Mucosa of descending colon (tissue), 3 donors: ENCODE results near the gene RASGRP3. TPM values are rescaled to one million over a fixed set of nuclear protein-coding genes. Genes with fewer than 3 reads are reported as not detected.
A peak's percentile ranks its signal among the peaks of the same experiment; 100 is the strongest.

Source experiments
- ATAC-seq: fragments of 200-7000 bp; cut with Tn5 transposase; one replicate; pipeline ENCODE4 v1.9.1; 2020; ENCODE audit warnings: mild to moderate bottlenecking, moderate library complexity
- DNase-seq, 3 donors: peaks; one replicate each; pipeline ENCODE4 v3.0.0-alpha.2; 2020
- H3K36me3 ChIP-seq: fragments of 200-600 bp; one replicate; pipeline ENCODE4 v1.8.0; 2021; ENCODE audit warnings: low read depth, mild to moderate bottlenecking
- H3K4me1 ChIP-seq: fragments of 200-600 bp; one replicate; pipeline ENCODE4 v1.8.0; 2021; ENCODE audit warnings: low read depth, mild to moderate bottlenecking
- H3K4me3 ChIP-seq: fragments of 200-600 bp; one replicate; pipeline ENCODE4 v1.8.0; 2021; ENCODE audit warnings: mild to moderate bottlenecking
- H3K9me3 ChIP-seq: fragments of 200-600 bp; one replicate; pipeline ENCODE4 v1.8.0; 2021; ENCODE audit warnings: mild to moderate bottlenecking
- intact Hi-C, 2 donors: fragments of 100-400 bp; cut with DNase I in 1 of 2; cut with micrococcal nuclease in 1 of 2; formaldehyde crosslinking; loops; one replicate each; pipeline versions ENCODE4 v1.11.0 to v1.11.1; 2022; cut with DNase I, micrococcal nuclease
- total RNA-seq, 3 donors: library from RNA; stranded (reverse); fragmentation: NEBNext Ultra II Directional in 2 of 3; extraction: Animal tissue kit (Norgen Biotek cat#: 25700) in 2 of 3; gene quantifications; one replicate each; pipeline versions ENCODE4 v1.2.1 to v1.2.4, GENCODE V29; 2021 to 2023
- TF ChIP-seq, protein P1 (sequence below): fragments of 200-600 bp; IDR thresholded peaks from one replicate; pipeline ENCODE4 v1.8.0; 2022; ENCODE audit warnings: antibody characterized with exemption, mild to moderate bottlenecking
- donor health status: DM: no; HTN: no; CAD: no; lungs with moderate emphysema.
- donor health status: DM: no; HTN: no; CAD: no.
- donor health status: DM: no; HTN: yes; CAD: no.

The RASGRP3 gene
- total RNA-seq, 3 donors from 2014 or later = 3.8 to 6.1 (median 5.4) TPM

DNA sequence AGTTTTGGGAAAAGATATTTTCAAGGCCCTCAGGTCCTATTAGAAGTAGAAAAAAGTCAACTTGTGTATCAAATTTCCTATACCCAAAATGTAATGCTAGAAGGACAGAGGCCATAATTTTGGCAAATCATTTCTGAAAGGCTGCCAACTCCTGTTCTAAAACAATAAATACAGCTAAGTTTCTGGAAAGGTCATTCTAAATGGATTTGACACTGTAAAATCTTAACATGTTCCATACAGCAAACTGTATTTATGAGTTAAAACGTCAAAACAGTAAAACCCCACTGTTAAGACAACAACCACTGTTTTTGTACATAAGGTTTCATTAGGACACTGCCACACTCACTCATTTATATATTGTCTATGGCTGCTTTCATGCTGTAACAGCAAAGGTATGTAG is 113.0 kb downstream of the RASGRP3 start:
- Histone ChIP-seq H3K36me3 (peaks cover 5% of the 10 kb centered on the region), H3K9me3 (no peaks in the 10 kb centered on the region), H3K4me1 (no peaks in the 10 kb centered on the region), H3K4me3 (no peak overlapping the region)
- ATAC-seq = no peak
- no peak for DNase-seq
- TF ChIP-seq, protein P1, sequence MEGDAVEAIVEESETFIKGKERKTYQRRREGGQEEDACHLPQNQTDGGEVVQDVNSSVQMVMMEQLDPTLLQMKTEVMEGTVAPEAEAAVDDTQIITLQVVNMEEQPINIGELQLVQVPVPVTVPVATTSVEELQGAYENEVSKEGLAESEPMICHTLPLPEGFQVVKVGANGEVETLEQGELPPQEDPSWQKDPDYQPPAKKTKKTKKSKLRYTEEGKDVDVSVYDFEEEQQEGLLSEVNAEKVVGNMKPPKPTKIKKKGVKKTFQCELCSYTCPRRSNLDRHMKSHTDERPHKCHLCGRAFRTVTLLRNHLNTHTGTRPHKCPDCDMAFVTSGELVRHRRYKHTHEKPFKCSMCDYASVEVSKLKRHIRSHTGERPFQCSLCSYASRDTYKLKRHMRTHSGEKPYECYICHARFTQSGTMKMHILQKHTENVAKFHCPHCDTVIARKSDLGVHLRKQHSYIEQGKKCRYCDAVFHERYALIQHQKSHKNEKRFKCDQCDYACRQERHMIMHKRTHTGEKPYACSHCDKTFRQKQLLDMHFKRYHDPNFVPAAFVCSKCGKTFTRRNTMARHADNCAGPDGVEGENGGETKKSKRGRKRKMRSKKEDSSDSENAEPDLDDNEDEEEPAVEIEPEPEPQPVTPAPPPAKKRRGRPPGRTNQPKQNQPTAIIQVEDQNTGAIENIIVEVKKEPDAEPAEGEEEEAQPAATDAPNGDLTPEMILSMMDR = no peak
- intact Hi-C loops = no loop called here

DNA sequence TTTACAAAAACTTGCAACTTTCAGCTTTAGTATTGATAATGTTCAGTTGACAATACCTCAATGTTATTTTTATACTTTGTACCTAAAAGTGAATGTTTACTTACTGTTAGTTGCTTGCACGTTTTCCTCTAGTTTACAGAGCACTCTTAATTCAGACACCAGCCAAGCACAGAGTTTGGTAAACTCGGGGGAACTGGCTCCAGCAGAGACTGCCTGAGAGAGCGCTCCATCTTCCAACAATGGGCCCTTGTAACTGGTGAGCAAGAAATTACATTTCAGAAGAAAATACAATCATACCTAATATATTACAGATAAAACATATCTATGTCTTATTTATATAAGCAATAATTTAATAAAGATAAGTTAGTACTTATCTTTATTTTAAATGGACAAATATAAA is 118.9 kb downstream of the RASGRP3 start:
- TF ChIP-seq, protein P1 = no peak
- intact Hi-C loops = no loop called here
- Histone ChIP-seq H3K9me3 (no peaks in the 10 kb centered on the region), H3K36me3 (peaks cover 3% of the 10 kb centered on the region), H3K4me3 (no peak overlapping the region), H3K4me1 (peaks cover 16% of the 10 kb centered on the region)
- ATAC-seq (no peak), DNase-seq (no peak)

DNA sequence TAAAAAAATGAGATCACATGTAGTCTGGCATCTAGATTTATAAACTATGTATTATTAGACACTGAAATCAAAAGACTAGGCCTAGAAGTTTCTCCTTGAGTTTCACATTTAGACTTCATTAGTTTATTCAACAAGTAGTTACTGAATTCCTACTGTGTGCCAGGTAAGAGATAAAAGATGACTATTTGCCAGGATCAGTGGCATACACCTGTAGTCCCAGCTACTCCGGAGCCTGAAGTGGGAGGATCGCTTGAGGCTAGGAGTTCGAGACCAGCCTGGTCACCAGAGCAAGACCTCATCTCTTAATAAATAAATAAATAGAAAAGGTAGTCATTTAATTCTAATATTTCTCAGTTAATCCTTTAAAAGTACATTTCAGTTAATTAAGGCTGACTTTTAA is 120.6 kb downstream of the RASGRP3 start:
- H3K36me3 ChIP-seq = peaks cover 3% of the 10 kb centered on the region
- no peak for ATAC-seq
- H3K4me1 ChIP-seq = peaks cover 16% of the 10 kb centered on the region

DNA sequence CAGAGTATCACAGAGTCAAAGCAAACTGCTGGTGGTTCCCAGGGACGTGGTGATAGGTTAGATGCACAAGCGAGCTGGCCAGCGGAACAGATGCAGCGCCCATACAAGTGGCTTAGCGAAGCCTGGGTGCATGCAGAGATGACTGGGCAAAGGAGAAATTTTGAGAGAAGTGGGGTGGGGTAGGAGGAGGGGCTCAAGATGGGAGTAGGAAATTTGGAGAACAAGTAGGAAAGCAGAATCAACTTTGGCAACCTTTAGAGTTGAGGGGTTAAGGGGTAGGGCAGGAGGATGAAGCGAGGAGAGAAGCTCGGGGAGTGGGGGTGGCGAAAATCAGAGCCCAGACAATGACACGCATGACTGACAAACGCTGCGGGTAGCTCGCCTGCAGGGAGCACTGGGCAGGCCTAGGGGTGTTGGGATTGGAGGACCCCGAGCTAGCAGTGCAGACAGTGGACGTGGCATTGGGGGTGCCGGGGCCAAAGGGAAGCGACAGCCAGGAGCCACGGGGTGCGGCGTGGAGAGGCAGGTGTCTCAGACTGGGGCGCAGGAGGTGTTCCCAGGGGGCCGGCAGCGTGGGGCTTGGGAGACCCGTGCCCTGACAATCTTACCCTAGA is 122.2 kb downstream of the RASGRP3 start:
- Histone ChIP-seq H3K4me3 (peak overlapping the region; percentile 70), H3K36me3 (peaks cover 3% of the 10 kb centered on the region), H3K4me1 (peaks cover 16% of the 10 kb centered on the region), H3K9me3 (no peaks in the 10 kb centered on the region)
- DNase-seq (peak in 2 of 3 donors; percentile 40 to 56), ATAC-seq (peak; percentile 36)
- TF ChIP-seq, protein P1 = no peak
- intact Hi-C loops = no loop called here

More for the DNA sequence above, 120.6 kb downstream of the RASGRP3 start:
- TF ChIP-seq, protein P1 = no peak
- no peak for DNase-seq
- Histone ChIP-seq H3K4me3 (no peak overlapping the region), H3K9me3 (no peaks in the 10 kb centered on the region)
- intact Hi-C loops = no loop called here

DNA sequence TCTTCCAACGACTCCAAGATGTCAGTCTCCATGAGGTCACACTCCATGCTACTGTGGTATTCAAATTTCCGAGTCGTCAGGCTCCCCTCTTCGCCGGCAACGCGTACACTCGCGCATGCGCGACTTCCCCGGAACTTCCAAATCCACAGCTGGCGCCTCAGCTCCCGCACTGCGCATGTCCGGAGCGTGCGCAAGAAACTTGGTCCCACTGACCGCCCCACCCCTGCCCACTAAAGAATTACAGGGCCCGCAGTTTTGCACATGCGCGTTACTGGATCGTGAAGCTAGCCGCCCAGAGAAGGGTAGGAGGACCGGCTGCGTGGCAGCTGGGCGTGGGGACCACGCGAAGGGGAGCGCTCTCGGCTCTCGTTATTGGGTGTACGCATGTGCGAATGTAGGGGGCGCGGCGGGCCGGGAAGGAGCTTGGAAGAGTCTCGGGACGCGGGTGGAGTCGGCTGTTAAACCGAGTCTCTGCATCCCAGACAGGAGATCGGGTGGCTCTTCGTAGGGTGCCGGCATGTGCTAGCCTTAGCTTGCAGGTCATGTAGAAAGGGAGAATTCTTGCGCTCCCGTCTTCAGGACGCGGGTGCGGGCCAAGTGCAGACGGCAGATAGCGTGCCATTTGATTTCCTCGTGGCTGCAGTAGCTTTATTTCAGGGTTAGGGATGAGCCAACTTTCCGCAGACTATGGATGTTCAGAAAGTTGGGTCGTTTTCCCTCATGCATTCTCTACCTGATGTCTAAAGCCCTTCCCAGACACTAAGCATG is 122.9 kb downstream of the RASGRP3 start, which contains the start of gene FAM98A:
TSS of gene FAM98A (minus strand) at position 125 of the 768 bp plus-strand sequence. CDS start at position 47, 78 bp downstream.
- H3K4me3 ChIP-seq = peak within 1 kb of the TSS; percentile 70
- ATAC-seq (peak; percentile 99), DNase-seq (peak; percentile 99)
- H3K36me3 ChIP-seq = peaks cover 3% of the 10 kb centered on the region
- intact Hi-C loops = no loop called here
- peaks cover 16% of the 10 kb centered on the region for H3K4me1 ChIP-seq
- H3K9me3 ChIP-seq = no peaks in the 10 kb centered on the region
- TF ChIP-seq, protein P1 = peak; percentile 16
